Effector memory CD8-positive, alpha-beta T cell (primary cell): ENCODE data around the gene SGK1.
A peak's percentile ranks its signal among the peaks of the same experiment; 100 is the strongest.
"Not testable (repeated sequence)": the region's sequence is repeated elsewhere in the genome, so short reads cannot be mapped to it uniquely, and the experiment has no call there.

ENCODE experiments used
- ATAC-seq: fragments of 150-1000 bp; cut with Tn5 transposase; replicated peaks from 2 replicates; pipeline ENCODE4 v1.10.0; 2021; ENCODE audit warnings: mild to moderate bottlenecking, moderate library complexity
- DNase-seq, 3 experiments: peaks; one replicate each; pipeline ENCODE4 v3.0.0; 2021
- H3K27ac Mint-ChIP-seq, 2 donors: one replicate each; pipeline ENCODE4 v1.8.0; 2022; ENCODE audit warnings: mild to moderate bottlenecking in 2 of 2, mixed read lengths in 2 of 2, moderate library complexity in 2 of 2
- H3K27me3 Mint-ChIP-seq, 2 donors: one replicate each; pipeline ENCODE4 v1.8.0; 2022; ENCODE audit warnings: mixed read lengths in 2 of 2
- H3K36me3 Mint-ChIP-seq: one replicate; pipeline ENCODE4 v1.8.0; 2022; ENCODE audit warnings: mild to moderate bottlenecking, moderate library complexity, mixed read lengths; ENCODE audit not compliant: insufficient read depth
- H3K4me1 Mint-ChIP-seq, 2 donors: one replicate each; pipeline ENCODE4 v1.8.0; 2022; ENCODE audit warnings: low read depth in 2 of 2, mixed read lengths in 2 of 2
- H3K4me3 Mint-ChIP-seq, 2 donors: one replicate each; pipeline ENCODE4 v1.8.0; 2022; ENCODE audit warnings: mild to moderate bottlenecking in 2 of 2, mixed read lengths in 2 of 2, moderate library complexity in 2 of 2
- H3K9me3 Mint-ChIP-seq, 2 donors: one replicate each; pipeline ENCODE4 v1.8.0; 2022; ENCODE audit warnings: mixed read lengths in 2 of 2

Gene SGK1

DNA sequence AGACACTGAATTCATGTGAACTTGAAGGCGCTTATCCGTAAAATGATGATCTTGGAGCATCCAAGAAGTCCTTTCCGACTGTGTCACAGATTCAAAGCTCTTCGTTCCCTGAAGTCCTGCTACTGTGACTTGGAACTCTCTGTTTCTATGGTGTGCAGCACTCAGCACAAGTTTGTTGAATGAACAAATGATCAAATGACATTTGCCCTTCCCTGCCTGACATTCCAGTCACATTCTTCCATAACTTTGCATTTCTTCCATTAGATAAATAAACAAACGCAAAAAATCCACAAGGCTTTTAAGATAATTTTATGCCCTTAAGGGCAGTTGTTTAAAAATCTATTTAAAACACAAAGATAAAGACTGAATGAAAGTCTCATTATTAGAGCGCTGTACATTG is 39.9 kb downstream of the SGK1 start:
- peaks cover 9 to 23% of the 10 kb centered on the region in 2 donors for H3K4me1 Mint-ChIP-seq
- no peaks in the 10 kb centered on the region for H3K36me3 Mint-ChIP-seq
- H3K4me3 Mint-ChIP-seq: no peak overlapping the region
- H3K27ac Mint-ChIP-seq: no peak overlapping the region
- DNase-seq: no peak
- no peaks in the 10 kb centered on the region for H3K9me3 Mint-ChIP-seq
- H3K27me3 Mint-ChIP-seq: no peaks in the 10 kb centered on the region
- ATAC-seq: no peak

DNA sequence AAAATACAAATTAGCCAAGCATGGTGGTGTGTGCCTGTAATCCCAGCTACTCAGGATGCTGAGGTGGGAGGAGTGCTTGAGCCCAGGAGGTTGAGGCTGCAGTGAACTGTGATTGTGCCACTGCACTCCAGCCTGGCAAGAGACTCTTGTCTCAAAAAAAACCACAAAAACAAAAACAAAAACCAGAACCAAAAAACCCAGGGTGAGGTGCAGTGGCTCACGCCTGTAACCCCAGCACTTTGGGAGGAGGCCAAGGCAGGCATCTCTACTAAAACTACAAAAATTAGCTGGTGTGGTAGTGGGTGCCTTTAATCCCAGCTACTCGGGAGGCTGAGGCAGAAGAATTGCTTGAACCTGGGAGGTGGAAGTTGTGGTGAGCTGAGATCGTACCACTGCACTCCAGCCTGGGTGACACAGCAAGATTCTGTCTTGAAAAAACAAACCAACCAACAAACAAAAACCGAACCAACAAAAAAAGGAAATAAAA is 41.0 kb downstream of the SGK1 start:
- H3K9me3 Mint-ChIP-seq, H3K27me3 Mint-ChIP-seq, H3K36me3 Mint-ChIP-seq: not testable (repeated sequence)
- H3K27ac Mint-ChIP-seq: peak overlapping the region; percentile 82 to 90
- peak; percentile 5 to 11 (median 7) for DNase-seq
- peak; percentile 82 for ATAC-seq
- H3K4me1 Mint-ChIP-seq: peaks cover 12 to 28% of the 10 kb centered on the region in 2 donors
- H3K4me3 Mint-ChIP-seq: peak overlapping the region; percentile 61 to 66

- Mint-ChIP-seq H3K27me3 (no peaks in the 10 kb centered on the region), H3K36me3 (no peaks in the 10 kb centered on the region), H3K4me3 (peak overlapping the region; percentile 14 to 47), H3K4me1 (peaks cover 15 to 28% of the 10 kb centered on the region in 2 donors), H3K27ac (peak overlapping the region in 1 of 2 donors; percentile 22), H3K9me3 (no peaks in the 10 kb centered on the region)
- ATAC-seq: peak; percentile 46
- DNase-seq: no peak
These were observed 45.5 kb downstream of the SGK1 start for GRCh38 chr6:134272374-134272773.

- Mint-ChIP-seq H3K36me3 (no peaks in the 10 kb centered on the region), H3K4me3 (no peak overlapping the region), H3K9me3 (no peaks in the 10 kb centered on the region), H3K27me3 (no peaks in the 10 kb centered on the region), H3K4me1 (peaks cover 8 to 10% of the 10 kb centered on the region in 2 donors), H3K27ac (no peak overlapping the region)
- DNase-seq (no peak), ATAC-seq (no peak)
These were observed 50.0 kb downstream of the SGK1 start for GRCh38 chr6:134267917-134268361.

- H3K9me3 Mint-ChIP-seq: no peaks in the 10 kb centered on the region
- no peak for ATAC-seq
- no peak overlapping the region for H3K4me3 Mint-ChIP-seq
- H3K36me3 Mint-ChIP-seq: no peaks in the 10 kb centered on the region
- DNase-seq: no peak
- H3K4me1 Mint-ChIP-seq: peaks cover 4% of the 10 kb centered on the region in 2 donors
- no peaks in the 10 kb centered on the region for H3K27me3 Mint-ChIP-seq
- no peak overlapping the region for H3K27ac Mint-ChIP-seq
These were observed 51.1 kb downstream of the SGK1 start for GRCh38 chr6:134266776-134267175.

DNA sequence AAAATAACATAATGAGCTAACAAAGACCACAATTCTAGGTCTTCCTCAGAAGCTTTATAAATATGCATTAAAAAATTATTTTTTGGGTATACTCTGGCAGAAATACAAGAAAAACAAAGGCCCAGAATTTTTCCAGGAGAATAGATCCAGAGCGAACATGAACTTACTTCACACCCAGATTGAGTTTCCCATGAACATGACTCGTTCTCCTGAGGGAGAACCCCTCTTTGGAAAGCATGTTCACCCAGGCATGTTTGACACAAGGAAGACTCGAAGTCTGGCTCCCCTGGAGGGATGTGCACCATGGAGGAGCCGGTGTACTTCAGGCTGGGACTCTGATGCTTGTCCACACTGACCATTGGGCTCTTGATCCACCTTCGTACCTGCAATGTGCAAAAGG is 56.1 kb downstream of the SGK1 start:
- Mint-ChIP-seq H3K4me1 (no peaks in the 10 kb centered on the region), H3K27me3 (no peaks in the 10 kb centered on the region), H3K27ac (peak overlapping the region in 1 of 2 donors; percentile 5), H3K36me3 (no peaks in the 10 kb centered on the region), H3K9me3 (no peaks in the 10 kb centered on the region), H3K4me3 (no peak overlapping the region)
- DNase-seq: no peak
- no peak for ATAC-seq

DNA sequence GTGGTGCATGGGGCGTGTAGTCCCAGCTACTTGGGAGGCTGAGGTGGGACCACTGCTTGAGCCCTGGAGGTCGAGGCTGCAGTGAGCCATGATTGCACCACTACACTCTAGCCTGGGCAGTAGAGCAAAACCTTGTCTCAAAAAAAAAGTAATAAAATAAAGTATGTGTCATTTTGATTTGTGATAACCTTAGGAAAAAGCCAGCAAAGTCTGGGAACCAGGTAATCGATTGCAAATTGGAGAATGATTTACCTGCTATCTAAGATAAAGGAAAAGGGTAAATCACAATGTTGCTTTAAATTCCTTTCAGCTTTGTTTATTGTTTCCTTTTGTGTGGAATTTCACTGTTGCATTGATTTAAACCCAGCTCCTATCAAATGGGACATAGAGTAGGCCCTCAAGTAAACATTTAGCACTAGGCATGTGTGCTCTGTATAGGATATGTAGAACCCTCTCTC is 59.0 kb downstream of the SGK1 start:
- DNase-seq (no peak), ATAC-seq (no peak)
- Mint-ChIP-seq H3K9me3 (no peaks in the 10 kb centered on the region), H3K36me3 (peaks cover 2% of the 10 kb centered on the region), H3K4me3 (no peak overlapping the region), H3K4me1 (no peaks in the 10 kb centered on the region), H3K27ac (no peak overlapping the region), H3K27me3 (no peaks in the 10 kb centered on the region)

DNA sequence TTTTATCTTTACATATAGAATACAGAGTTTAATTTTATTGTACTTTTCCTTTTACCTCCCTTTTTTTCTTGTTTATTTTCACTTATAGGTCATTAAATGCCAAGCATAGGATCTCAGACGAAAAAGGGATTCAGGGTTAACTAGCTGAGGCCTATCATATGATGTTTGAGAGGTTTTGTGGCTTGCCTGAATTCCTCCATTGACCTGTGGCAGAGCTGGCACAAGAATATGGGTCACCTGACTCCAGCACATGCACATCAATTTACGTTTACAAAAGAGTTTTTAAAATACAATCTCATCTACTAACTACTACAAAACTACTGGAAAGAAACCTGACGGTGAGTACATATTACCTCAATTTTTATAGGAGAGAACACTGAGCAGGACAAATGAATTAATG is 60.4 kb downstream of the SGK1 start:
- ATAC-seq (no peak), DNase-seq (no peak)
- no peaks in the 10 kb centered on the region for H3K9me3 Mint-ChIP-seq
- H3K27ac Mint-ChIP-seq: no peak overlapping the region
- no peak overlapping the region for H3K4me3 Mint-ChIP-seq
- no peaks in the 10 kb centered on the region for H3K27me3 Mint-ChIP-seq
- peaks cover 2% of the 10 kb centered on the region for H3K36me3 Mint-ChIP-seq
- H3K4me1 Mint-ChIP-seq: no peaks in the 10 kb centered on the region

DNA sequence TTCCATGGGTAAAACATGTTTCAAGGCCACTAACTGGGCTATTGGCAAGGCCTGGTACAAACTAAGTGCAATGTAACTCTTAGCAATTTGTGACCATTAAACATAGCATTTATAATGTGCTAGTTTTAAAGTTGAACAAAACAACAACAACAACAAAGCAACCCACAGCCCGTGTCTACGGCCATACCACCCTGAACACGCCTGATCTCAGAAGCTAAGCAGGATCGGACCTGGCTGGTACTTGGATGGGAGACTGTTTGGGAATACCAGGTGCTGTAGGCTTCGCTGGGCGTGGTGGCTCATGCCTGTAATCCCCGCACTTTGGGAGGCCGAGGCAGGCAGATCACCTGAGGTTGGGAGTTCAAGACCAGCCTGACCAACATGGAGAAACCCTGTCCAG is 61.0 kb downstream of the SGK1 start:
- no peak for ATAC-seq
- Mint-ChIP-seq H3K27ac (no peak overlapping the region), H3K27me3 (no peaks in the 10 kb centered on the region), H3K9me3 (no peaks in the 10 kb centered on the region), H3K36me3 (peaks cover 2% of the 10 kb centered on the region), H3K4me1 (no peaks in the 10 kb centered on the region), H3K4me3 (no peak overlapping the region)
- DNase-seq: no peak

DNA sequence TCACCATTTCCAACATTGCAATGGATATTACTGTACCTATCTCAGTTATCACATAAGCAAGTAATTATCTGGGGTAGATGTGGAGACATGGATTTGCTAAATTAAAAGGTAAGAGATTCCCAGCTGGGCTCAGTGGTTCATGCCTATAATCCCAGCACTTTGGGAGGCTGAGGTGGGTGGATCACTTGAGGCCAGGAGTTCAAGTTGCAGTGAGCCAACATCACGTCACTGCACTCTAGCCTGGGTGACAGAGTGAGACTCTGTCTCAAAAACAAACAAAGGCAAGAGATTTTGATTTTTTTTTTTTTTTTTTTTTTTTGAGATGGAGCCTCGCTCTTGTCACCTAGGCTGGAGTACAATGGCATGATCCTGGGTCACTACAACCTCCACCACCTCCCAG is 62.6 kb downstream of the SGK1 start:
- H3K27ac Mint-ChIP-seq, H3K27me3 Mint-ChIP-seq, ATAC-seq, DNase-seq, H3K36me3 Mint-ChIP-seq, H3K4me3 Mint-ChIP-seq, H3K9me3 Mint-ChIP-seq, H3K4me1 Mint-ChIP-seq: not testable (repeated sequence)

- Mint-ChIP-seq H3K4me1 (peaks cover 11 to 12% of the 10 kb centered on the region in 2 donors), H3K4me3 (no peak overlapping the region), H3K36me3 (peaks cover 2% of the 10 kb centered on the region), H3K9me3 (peaks cover 0 to 5% of the 10 kb centered on the region in 2 donors), H3K27ac (no peak overlapping the region), H3K27me3 (no peaks in the 10 kb centered on the region)
- no peak for DNase-seq
- ATAC-seq: no peak
These were observed 63.8 kb downstream of the SGK1 start for GRCh38 chr6:134254118-134254517.

DNA sequence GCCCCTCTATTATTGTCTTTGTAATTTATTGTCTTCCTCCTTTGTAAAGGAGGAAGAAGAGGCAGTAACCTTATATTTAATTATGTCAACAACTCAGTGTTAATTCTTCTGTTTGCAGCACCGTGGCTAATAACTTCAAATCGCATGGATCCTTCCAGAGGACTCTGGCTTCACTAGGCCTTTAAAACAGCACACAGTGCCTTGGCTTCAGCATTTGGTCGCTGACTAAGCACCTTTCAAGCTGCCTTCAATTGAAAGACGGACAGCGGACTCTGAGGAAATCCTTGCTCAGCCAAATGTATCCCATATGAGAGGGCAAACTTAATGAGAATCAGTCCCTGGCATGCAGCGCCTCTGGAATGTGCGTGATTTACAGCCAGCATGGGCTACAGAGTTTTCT is 64.2 kb downstream of the SGK1 start:
- no peaks in the 10 kb centered on the region for H3K27me3 Mint-ChIP-seq
- no peak for ATAC-seq

DNA sequence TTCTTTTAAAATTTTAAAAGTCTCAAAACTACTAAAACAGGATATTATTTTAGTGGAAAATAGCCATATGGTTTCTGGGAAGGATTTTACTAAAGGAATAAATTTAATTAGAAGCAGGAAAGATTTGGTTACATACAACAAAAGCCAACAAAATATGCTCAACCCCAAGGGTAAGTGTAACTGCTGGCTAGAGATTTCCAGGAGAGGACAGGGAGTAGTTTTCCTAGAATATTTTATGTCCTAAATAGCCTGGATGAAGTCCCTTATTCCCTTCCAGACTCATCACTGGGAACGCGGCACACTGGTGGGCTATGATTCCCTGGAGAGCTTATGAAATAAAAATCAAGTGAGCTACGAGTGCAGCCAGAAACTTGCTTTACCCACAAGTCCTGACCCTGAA is 66.6 kb downstream of the SGK1 start:
- Mint-ChIP-seq H3K4me1 (peaks cover 26 to 33% of the 10 kb centered on the region in 2 donors), H3K27ac (no peak overlapping the region), H3K36me3 (peaks cover 2% of the 10 kb centered on the region), H3K9me3 (peaks cover 0 to 9% of the 10 kb centered on the region in 2 donors), H3K27me3 (no peaks in the 10 kb centered on the region), H3K4me3 (no peak overlapping the region)
- DNase-seq (no peak), ATAC-seq (no peak)

More for the DNA sequence above, 64.2 kb downstream of the SGK1 start:
- Mint-ChIP-seq H3K36me3 (peaks cover 2% of the 10 kb centered on the region), H3K27ac (no peak overlapping the region), H3K4me3 (no peak overlapping the region), H3K9me3 (peaks cover 0 to 9% of the 10 kb centered on the region in 2 donors), H3K4me1 (peaks cover 15 to 16% of the 10 kb centered on the region in 2 donors)
- no peak for DNase-seq

DNA sequence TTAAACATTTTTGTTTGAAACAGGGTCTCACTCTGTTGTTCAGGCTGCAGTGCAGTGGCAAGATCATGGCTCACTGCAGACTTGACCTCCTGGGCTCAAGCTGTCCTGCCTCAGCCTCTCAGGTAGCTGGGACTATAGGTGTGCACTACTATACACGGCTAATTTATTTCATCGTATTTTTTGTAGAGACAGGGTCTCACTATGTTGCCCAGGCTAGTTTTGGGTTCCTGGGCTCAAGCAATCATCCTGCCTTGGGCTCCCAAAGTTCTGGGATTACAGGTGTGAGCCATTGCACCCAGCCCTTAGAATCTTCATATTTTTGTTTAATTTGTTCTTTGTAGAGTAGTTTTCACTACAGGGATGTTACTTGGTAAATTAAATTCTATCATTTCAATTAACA is 67.1 kb downstream of the SGK1 start:
- no peak for ATAC-seq
- Mint-ChIP-seq H3K27ac (no peak overlapping the region), H3K9me3 (peaks cover 0 to 9% of the 10 kb centered on the region in 2 donors), H3K4me1 (peaks cover 29 to 35% of the 10 kb centered on the region in 2 donors), H3K4me3 (no peak overlapping the region), H3K36me3 (no peaks in the 10 kb centered on the region), H3K27me3 (no peaks in the 10 kb centered on the region)
- DNase-seq: no peak
